PFSK-1 (cell line): Measurements from ENCODE around the gene ZSCAN22.

Experiments used
- FOXP2 ChIP-seq: optimal IDR thresholded peaks from 2 replicates; pipeline ENCODE3; 2011; ENCODE audit warnings: borderline replicate concordance, control low read depth, inconsistent platforms; ENCODE audit not compliant: insufficient read depth; ENCODE audit errors: extremely low read length, extremely low read depth
- POLR2AphosphoS5 ChIP-seq: IDR thresholded peaks from 2 replicates; pipeline ENCODE4 v1.6.1; 2012; ENCODE audit warnings: low read depth, mild to moderate bottlenecking, control low read depth, low read length, moderate library complexity
- SIN3A ChIP-seq: IDR thresholded peaks from 2 replicates; pipeline ENCODE4 v1.6.1; 2012; ENCODE audit warnings: mild to moderate bottlenecking, low read length, moderate library complexity, borderline replicate concordance; ENCODE audit not compliant: insufficient read depth
- TAF1 ChIP-seq: IDR thresholded peaks from 2 replicates; pipeline ENCODE4 v1.6.1; 2012; ENCODE audit warnings: low read length, control low read depth, borderline replicate concordance; ENCODE audit not compliant: insufficient read depth
- TF ChIP-seq, protein P1 (sequence below), 2 experiments: IDR thresholded peaks; 2 replicates each; pipeline versions ENCODE4 v1.6.1 to v1.8.0; 2011 to 2012; ENCODE audit warnings: low read depth in 2 of 2, low read length in 2 of 2, control low read depth in 1 of 2, inconsistent platforms in 1 of 2, mild to moderate bottlenecking in 1 of 2, moderate library complexity in 1 of 2; ENCODE audit not compliant: insufficient read depth in 1 of 2

The ZSCAN22 gene

DNA sequence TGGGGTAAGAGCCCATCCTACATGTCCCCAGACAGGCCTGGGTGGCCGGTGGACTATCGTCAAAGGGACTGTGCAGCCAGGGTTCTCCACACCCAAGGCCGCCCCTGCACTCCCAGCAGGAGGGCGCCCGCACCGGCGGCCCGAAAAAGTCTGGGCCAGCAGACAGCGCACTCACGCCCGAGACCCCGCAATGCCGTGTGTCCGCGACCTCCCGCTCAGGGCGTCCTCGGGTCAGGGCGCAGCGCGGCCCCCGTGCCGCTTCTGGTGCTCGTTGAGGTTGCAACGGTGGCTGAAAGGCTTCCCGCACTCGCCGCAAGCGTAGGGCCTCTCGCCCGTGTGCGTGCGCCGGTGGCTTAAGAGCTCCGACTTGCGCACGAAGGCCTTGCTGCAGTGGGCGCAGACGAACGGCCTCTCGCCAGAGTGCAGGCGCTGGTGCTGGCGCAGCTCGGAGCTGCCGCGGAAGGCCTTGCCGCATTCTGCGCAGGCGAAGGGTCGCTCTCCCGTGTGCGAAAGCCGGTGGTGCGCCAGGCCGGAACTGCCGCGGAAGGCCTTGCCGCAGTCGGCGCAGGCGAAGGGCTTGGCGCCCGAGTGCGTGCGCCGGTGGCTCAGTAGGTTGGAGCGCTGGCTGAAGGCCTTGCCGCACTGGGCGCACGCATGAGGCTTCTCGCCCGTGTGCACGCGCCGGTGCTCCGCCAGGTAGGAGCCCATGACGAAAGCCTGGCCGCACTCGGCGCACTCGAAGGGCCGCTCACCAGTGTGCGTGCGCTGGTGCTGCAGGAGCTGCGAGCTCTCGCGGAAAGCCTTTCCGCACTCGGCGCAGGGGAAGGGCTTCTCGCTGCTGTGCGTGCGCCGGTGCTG is 29.3 kb downstream of the ZSCAN22 start:
- TF ChIP-seq FOXP2 (no peak), TAF1 (no peak), POLR2AphosphoS5 (no peak), SIN3A (no peak)
- TF ChIP-seq, protein P1, sequence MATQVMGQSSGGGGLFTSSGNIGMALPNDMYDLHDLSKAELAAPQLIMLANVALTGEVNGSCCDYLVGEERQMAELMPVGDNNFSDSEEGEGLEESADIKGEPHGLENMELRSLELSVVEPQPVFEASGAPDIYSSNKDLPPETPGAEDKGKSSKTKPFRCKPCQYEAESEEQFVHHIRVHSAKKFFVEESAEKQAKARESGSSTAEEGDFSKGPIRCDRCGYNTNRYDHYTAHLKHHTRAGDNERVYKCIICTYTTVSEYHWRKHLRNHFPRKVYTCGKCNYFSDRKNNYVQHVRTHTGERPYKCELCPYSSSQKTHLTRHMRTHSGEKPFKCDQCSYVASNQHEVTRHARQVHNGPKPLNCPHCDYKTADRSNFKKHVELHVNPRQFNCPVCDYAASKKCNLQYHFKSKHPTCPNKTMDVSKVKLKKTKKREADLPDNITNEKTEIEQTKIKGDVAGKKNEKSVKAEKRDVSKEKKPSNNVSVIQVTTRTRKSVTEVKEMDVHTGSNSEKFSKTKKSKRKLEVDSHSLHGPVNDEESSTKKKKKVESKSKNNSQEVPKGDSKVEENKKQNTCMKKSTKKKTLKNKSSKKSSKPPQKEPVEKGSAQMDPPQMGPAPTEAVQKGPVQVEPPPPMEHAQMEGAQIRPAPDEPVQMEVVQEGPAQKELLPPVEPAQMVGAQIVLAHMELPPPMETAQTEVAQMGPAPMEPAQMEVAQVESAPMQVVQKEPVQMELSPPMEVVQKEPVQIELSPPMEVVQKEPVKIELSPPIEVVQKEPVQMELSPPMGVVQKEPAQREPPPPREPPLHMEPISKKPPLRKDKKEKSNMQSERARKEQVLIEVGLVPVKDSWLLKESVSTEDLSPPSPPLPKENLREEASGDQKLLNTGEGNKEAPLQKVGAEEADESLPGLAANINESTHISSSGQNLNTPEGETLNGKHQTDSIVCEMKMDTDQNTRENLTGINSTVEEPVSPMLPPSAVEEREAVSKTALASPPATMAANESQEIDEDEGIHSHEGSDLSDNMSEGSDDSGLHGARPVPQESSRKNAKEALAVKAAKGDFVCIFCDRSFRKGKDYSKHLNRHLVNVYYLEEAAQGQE (IDR thresholded peaks at IDR 0.05; ENCODE audit: insufficient read depth in 1 of 2, low read depth in 2 of 2, low read length in 2 of 2), result no peak

DNA sequence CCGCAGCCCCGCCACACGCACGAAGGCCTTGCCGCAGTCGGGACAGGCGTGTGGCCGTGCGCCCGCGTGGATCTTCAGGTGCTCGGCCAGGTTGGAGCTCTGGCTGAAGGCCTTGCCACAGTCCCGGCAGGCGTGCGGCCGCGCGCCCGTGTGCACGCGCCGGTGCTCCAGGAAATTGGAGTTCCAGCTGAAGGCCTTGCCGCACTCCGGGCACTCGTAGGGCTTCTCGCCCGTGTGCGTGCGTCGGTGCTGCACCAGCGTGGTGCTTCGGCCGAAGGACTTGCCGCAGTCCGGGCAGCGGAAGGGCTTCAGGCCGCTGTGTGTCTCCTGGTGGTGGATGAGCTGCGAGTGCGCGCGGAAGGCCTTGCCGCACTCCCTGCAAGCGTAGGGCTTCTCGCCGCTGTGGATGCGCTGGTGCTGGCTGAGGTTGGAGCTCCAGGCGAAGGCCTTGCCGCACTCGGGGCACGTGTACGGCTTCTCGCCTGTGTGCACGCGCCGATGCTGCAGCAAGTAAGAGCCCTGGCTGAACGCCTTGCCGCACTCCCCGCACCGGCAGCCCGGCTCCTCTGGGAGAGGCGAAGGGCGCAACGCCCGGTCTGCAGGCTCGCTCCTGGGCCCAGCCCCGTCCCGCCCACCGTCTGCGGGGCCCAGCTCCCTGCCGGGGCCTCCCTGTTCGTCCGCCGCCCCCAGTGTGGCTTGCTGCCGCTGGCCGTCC is 30.1 kb downstream of the ZSCAN22 start:
- TF ChIP-seq TAF1, result no peak
- no peak for TF ChIP-seq FOXP2
- no peak for TF ChIP-seq POLR2AphosphoS5
- TF ChIP-seq, protein P1 (IDR thresholded peaks at IDR 0.05; ENCODE audit: insufficient read depth in 1 of 2, low read depth in 2 of 2, low read length in 2 of 2), result no peak
- TF ChIP-seq SIN3A, result no peak

DNA sequence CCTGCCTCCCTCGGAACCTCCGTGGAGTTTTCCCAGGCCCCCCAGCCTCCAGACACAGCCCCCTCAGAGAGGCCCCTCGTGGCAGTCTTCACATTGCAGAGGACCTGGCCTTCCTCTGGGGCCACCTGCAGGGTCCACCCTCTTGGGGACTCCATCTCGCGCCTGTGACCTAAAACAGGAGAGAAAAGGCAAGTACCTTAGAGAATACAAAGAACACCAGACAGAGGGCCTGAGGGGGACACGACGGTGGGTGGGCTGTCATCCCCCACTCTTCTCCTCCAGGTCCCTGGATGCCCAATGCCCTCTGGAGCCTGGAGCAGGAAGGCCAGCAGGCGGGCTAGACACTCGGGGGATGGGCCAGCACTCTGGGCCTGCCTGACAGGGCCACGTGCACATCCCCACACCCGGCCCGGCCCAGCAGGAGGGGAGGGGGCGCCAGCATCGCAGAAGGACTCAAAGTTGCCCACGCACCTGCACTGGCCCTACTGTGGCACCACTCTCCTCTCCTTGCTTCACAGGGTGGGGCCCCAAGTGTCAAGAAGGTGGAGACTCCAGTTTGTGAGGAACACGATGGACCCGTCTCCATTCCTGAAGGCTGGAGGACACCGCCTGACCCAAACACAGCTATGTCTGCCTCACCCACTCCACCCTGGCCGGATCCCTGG is 30.8 kb downstream of the ZSCAN22 start:
- TF ChIP-seq, protein P1 (IDR thresholded peaks at IDR 0.05; ENCODE audit: insufficient read depth in 1 of 2, low read depth in 2 of 2, low read length in 2 of 2), result no peak
- TF ChIP-seq FOXP2 (no peak), TAF1 (no peak), SIN3A (no peak), POLR2AphosphoS5 (no peak)

DNA sequence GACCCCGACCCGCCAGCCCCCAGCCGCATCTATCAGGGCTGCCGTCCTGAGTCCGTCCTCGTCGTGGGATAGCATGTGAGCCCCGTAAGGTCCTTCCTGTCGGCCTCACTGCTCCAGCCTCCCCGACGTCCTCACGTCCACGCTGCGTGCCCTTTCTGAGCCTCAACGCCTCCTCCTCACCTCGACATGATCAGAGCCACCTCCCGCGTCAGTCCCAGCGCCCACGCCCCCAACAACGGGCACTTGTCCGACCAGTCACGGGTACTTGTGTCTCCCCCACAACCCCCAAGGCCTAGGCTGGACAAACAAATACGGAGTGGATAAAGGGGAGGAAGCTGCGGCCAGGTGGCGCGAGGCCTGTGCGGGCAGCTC is 35.1 kb downstream of the ZSCAN22 start:
- TF ChIP-seq POLR2AphosphoS5, result no peak
- TF ChIP-seq, protein P1 (IDR thresholded peaks at IDR 0.05; ENCODE audit: insufficient read depth in 1 of 2, low read depth in 2 of 2, low read length in 2 of 2), result no peak
- peak; percentile 53 for TF ChIP-seq FOXP2
- TF ChIP-seq TAF1, result no peak
- TF ChIP-seq SIN3A, result no peak
